Hindlimb muscle (tissue), 1 donor: ENCODE measurements around the gene KHDRBS1. TPM values are rescaled to one million over a fixed set of nuclear protein-coding genes. Genes with fewer than 3 reads are reported as not detected.
A peak's percentile ranks its signal among the peaks of the same experiment; 100 is the strongest.
"Not testable (repeated sequence)": the region's sequence is repeated elsewhere in the genome, so short reads cannot be mapped to it uniquely, and the experiment has no call there.

Experiments
- DNase-seq: peaks from one replicate; pipeline ENCODE4 v3.0.0-alpha.2; 2013
- polyA plus RNA-seq: library from polyadenylated mRNA; unstranded; fragments of 120-200 nt; gene quantifications from one replicate; pipeline ENCODE4 v1.2.1, GENCODE V29; 2013; ENCODE audit not compliant: insufficient read length

Gene KHDRBS1
- polyA plus RNA-seq, 1 donor, result 138 TPM

- DNase-seq, result no peak
Observed at GRCh38 chr1:32012709-32013385, 821 bp upstream of the KHDRBS1 start.

GRCh38 chr1:32014199-32014947 lies 705 bp downstream of the KHDRBS1 start:
- DNase-seq, result peak; percentile 52

- no peak for DNase-seq
Observed at GRCh38 chr1:32014948-32015273, 1.2 kb downstream of the KHDRBS1 start.

- no peak for DNase-seq
Observed at GRCh38 chr1:32020339-32020738, 6.7 kb downstream of the KHDRBS1 start.

DNA sequence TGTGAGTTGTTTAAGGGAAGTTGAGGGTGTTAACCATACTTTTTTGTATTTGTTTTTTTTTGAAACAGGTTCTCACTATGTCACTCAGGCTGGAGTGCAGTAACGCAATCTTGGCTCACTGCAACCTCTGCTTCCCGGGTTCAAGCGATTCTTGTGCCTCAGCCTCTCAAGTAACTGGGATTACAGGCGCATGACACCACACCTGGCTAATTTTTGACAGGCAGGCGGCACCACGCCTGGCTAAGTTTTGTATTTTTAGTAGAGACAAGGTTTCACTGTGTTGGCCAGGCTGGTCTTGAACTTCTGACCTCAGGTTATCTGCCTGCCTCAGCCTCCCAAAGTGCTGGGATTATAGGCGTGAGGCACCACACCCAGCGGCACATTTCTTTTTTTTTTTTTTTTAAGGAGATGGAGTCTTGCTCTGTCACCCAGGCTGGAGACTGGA lies 7.9 kb downstream of the KHDRBS1 start:
- DNase-seq, result not testable (repeated sequence)

DNA sequence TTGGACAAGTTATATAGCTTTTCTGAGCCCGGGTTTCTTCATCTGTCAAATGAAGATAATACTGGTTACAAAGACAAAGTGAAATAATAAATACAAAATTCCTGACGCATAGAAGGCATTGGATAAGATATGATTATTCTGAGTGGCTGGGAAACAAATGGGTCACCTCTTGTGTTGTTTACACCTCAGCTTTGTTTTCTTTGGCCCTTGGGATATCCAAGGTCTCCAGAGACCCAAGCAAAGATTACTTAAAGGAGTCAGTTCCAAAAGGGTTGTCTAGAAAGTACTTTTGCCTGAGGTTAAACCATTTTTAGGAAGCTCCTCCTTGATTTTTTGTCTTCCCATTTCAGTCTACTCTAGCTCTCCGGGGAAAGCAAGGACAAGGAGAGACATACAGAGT lies 9.7 kb downstream of the KHDRBS1 start:
- no peak for DNase-seq

DNA sequence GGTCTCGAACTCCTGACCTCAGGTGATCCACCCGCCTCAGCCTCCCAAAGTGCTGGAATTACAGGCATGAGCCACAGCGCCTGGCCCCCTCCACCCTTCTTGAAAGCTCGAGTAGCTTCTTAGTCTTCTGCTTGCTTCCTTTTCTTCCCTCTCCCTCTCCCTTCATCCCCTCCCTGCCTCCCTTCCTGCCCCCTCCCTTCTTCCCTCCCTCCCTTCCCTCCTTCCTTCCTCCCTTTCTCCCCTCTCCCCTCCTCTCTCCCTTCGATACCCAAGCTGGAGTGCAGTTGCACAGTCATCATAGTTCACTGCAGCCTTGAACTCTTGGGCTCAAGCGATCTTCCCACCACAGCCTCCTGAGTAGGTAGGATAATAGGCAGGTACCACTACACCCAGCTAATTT lies 11.8 kb downstream of the KHDRBS1 start:
- no peak for DNase-seq

GRCh38 chr1:32028746-32029145 lies 15.1 kb downstream of the KHDRBS1 start:
- DNase-seq, result no peak

GRCh38 chr1:32031578-32032274 lies 18.1 kb downstream of the KHDRBS1 start:
- no peak for DNase-seq

DNA sequence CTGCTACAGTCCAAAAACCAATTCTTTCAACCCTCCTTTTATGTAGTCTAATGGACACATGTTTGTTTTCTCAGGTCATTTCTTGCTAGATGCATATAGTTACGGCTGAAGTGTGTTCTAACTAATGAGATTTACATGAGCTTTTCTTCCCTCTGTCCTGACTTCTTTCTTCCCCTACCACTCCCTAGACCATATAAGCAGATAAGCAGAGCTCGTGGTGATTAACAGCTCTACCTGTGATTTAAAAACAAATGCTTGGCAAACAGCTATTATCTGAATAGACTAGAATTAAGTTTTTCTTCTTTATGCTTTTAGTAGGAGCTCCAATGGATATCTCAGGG lies 18.6 kb downstream of the KHDRBS1 start:
- DNase-seq, result no peak

DNA sequence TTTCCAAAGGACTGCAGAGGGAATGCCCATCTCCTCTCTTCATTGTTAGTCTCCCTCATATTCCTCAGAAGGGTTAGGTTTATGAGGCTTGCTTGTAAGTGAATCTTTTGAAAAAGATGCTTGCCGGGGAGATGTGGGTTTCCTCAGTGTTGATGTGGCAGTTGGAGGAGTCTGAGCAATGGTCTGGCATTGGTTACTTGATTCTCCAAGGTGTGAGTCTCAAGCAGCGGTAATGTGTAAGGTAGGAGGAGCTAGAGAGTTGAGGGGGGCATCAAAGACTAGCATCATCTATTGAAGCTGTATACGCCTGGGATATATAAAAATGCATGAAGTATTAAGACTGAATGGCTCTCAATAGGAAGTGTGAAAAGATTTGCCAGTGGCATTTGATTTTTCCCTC lies 21.5 kb downstream of the KHDRBS1 start:
- DNase-seq, result no peak

- DNase-seq, result no peak
Observed at GRCh38 chr1:32040711-32041110, 27.0 kb downstream of the KHDRBS1 start.

GRCh38 chr1:32042330-32042729 lies 28.7 kb downstream of the KHDRBS1 start:
- no peak for DNase-seq

- no peak for DNase-seq
Observed at GRCh38 chr1:32044234-32044633, 30.6 kb downstream of the KHDRBS1 start.

- DNase-seq, result no peak
Observed at GRCh38 chr1:32045772-32046171, 32.1 kb downstream of the KHDRBS1 start.

- DNase-seq, result no peak
Observed at GRCh38 chr1:32047701-32048100, 34.0 kb downstream of the KHDRBS1 start.

DNA sequence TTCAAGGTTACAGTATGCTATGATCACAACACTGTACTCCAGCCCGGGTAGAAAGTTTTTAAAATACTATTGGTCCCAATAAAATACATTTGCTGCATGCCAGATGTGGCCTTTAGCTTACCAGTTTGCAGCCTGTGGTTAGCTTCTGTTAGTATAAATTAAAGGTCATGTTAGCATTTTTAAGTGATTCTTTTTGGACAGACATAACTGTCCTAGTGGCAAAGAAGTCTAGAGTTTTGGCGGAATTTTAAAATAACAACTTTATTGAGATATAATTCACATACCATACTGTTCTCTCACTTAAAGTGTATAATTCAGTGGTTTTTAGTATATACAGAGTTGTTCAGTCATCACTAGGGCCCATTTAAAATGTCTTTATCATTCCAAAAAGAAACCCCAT lies 34.8 kb downstream of the KHDRBS1 start:
- DNase-seq, result no peak

DNA sequence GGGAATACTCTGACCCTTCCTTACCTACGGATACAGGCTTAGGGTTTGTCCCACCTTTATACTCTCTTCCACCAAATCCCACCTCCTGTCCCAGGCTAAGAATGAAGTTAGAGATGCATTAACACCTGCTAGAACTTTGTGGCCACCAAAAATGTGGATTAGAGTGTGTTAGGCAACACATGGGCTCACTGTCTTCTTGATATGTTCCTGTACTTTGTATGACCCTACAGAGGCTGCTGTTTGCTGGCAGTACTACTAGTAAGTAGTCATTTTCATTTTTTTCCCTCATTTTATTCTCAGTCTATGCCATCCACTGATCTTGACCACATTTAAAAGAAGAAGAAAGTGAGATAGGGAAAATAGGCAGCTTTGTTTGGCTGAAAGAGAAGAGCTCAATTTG lies 38.0 kb downstream of the KHDRBS1 start:
- no peak for DNase-seq

DNA sequence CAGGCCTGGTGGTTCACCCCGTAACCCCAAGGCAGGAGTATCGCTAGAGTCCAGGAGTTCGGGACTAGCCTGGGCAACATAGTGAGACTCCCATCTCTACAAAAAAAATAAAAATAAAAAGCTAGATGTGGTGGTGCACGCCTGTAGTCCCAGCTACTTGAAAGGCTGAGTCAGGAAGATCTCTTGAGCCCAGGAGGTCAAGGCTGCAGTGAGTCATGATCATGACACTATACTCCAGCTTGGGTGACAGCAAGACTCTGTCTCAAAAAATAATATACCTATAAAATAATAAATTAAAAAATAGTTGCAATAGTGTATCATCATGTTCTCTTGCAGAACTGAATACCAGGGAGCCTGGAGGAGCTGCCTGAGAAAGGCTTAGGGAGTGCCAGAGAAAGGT lies 39.2 kb downstream of the KHDRBS1 start:
- no peak for DNase-seq

DNA sequence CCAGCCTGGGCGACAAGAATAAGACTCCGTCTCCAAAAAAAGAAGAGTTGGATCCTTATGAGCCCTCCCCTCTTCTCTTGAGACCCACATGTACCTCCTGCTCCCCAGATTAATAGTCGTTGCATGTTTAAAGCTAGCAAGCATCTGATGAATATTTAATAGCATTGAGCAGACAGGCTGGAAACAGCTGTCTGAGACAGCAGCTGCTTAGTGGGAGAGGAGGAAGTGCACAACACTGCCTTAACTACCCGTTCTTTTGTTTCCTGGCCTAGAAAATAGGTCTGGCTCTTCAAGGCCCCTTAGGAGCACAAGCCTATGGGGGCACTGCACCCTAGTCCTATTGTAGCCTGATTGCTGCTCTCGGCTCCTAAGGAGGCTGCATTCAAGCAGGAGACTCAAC lies 41.7 kb downstream of the KHDRBS1 start:
- DNase-seq, result no peak

DNA sequence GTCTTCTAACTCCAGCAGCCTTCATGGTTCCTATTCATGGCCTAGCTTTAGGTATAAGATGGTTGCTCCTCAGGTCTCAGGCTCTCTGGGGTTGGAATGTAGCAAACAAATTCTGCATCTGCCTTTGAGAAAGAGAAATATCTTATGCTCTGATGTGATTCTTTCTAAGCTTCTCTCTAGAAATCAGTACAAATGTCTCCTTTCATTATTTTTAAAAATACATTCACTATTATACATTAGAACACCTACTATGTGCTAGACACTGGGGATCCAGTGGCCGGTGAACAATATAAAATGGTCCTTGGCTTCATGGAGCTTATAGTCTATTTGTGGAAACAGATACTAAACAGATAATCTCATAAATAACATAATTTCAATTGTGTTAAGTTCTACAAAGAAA lies 42.9 kb downstream of the KHDRBS1 start:
- DNase-seq, result no peak

DNA sequence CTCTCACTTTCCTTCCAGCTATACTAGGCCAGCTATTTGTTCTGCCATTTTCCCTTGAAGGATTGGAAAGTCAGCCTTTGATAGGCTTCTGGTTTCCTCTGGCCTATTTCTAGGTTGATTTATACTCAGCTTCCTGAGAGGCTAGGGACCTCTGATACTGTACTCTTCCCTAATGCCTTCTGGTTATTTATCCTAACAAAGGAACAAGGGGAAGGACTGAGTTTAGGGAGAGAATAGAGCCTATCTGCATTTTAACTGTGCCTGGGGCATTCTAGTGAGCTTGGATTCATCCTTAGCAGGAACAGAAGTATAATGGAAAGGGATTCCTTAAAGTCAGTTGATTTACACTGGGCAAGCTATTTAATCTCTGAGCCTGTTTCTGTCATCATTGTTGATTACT lies 47.2 kb downstream of the KHDRBS1 start:
- DNase-seq, result no peak

GRCh38 chr1:32062867-32063230 lies 49.2 kb downstream of the KHDRBS1 start:
- no peak for DNase-seq

DNA sequence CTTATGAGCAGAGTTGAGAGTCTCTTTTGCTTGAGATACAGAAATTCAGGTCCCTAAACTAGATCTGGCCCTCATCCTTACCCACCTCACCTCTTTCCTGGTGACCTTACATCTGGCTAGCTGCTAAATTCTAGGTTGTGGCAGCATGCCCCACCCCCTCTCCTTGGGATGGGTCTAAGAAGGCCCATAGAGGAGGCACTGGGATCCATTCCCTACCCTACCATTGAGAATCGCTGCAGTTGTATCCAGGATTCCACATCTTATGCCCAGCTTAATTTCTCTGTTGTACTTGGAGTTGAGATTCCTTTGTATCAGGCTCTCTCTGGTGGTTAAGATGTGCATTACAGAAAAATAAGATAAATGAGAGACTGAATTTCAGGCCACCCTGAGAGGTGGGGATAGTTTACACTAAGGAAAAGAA lies 49.6 kb downstream of the KHDRBS1 start:
- DNase-seq, result peak; percentile 44
